Measurements from ENCODE around the gene TTC24.
A peak's percentile ranks its signal among the peaks of the same experiment; 100 is the strongest.
"Not testable (repeated sequence)": the region's sequence is repeated elsewhere in the genome, so short reads cannot be mapped to it uniquely, and the experiment has no call there.

Gene TTC24

GRCh38 chr1:156602557-156602993 lies 23.1 kb downstream of the TTC24 start:
- DNase-seq (ENCODE audit: low read depth in 2 of 3, low spot score in 2 of 3), result no peak

- not testable (repeated sequence) for DNase-seq (ENCODE audit: low read depth in 2 of 3, low spot score in 2 of 3)
These were observed 27.8 kb downstream of the TTC24 start for GRCh38 chr1:156607344-156607743.

GRCh38 chr1:156608036-156608674 lies 28.6 kb downstream of the TTC24 start:
- DNase-seq (ENCODE audit: low read depth in 2 of 3, low spot score in 2 of 3), result no peak

GRCh38 chr1:156608981-156609380 lies 29.5 kb downstream of the TTC24 start:
- no peak for DNase-seq (ENCODE audit: low read depth in 2 of 3, low spot score in 2 of 3)

GRCh38 chr1:156610072-156610471 lies 30.5 kb downstream of the TTC24 start:
- not testable (repeated sequence) for DNase-seq (ENCODE audit: low read depth in 2 of 3, low spot score in 2 of 3)

- no peak for DNase-seq (ENCODE audit: low read depth in 2 of 3, low spot score in 2 of 3)
These were observed 33.1 kb downstream of the TTC24 start for GRCh38 chr1:156612666-156613065.

- DNase-seq (ENCODE audit: low read depth in 2 of 3, low spot score in 2 of 3), result no peak
These were observed 36.4 kb downstream of the TTC24 start for GRCh38 chr1:156615946-156616345.

GRCh38 chr1:156616463-156616862 lies 36.9 kb downstream of the TTC24 start:
- no peak for DNase-seq (ENCODE audit: low read depth in 2 of 3, low spot score in 2 of 3)

GRCh38 chr1:156618853-156619581 lies 39.5 kb downstream of the TTC24 start, which contains the start of gene HAPLN2:
TSS of gene HAPLN2 (plus strand) at chr1:156619415. CDS start at chr1:156623491, 4,076 bp downstream.
- no peak for DNase-seq (ENCODE audit: low read depth in 2 of 3, low spot score in 2 of 3)

- DNase-seq (ENCODE audit: low read depth in 2 of 3, low spot score in 2 of 3), result no peak
These were observed 40.0 kb downstream of the TTC24 start for GRCh38 chr1:156619582-156619955.

- DNase-seq (ENCODE audit: low read depth in 2 of 3, low spot score in 2 of 3), result no peak
These were observed 43.2 kb downstream of the TTC24 start for GRCh38 chr1:156622581-156623297.

- no peak for DNase-seq (ENCODE audit: low read depth in 2 of 3, low spot score in 2 of 3)
These were observed 44.7 kb downstream of the TTC24 start for GRCh38 chr1:156623946-156624813.

- DNase-seq (ENCODE audit: low read depth in 2 of 3, low spot score in 2 of 3), result no peak
These were observed 45.4 kb downstream of the TTC24 start for GRCh38 chr1:156624814-156625435.

- DNase-seq (ENCODE audit: low read depth in 2 of 3, low spot score in 2 of 3), result peak in 2 of 3 experiments; percentile 52 to 68
These were observed 46.0 kb downstream of the TTC24 start for GRCh38 chr1:156625436-156626078.

GRCh38 chr1:156626079-156626438 lies 46.5 kb downstream of the TTC24 start:
- no peak for DNase-seq (ENCODE audit: low read depth in 2 of 3, low spot score in 2 of 3)

- DNase-seq (ENCODE audit: low read depth in 2 of 3, low spot score in 2 of 3), result no peak
These were observed 47.9 kb downstream of the TTC24 start for GRCh38 chr1:156627313-156627880.

GRCh38 chr1:156629823-156630449 lies 50.4 kb downstream of the TTC24 start:
- DNase-seq (ENCODE audit: low read depth in 2 of 3, low spot score in 2 of 3), result no peak

- not testable (repeated sequence) for DNase-seq (ENCODE audit: low read depth in 2 of 3, low spot score in 2 of 3)
These were observed 51.6 kb downstream of the TTC24 start for GRCh38 chr1:156631152-156631551.

GRCh38 chr1:156632355-156632754 lies 52.8 kb downstream of the TTC24 start:
- no peak for DNase-seq (ENCODE audit: low read depth in 2 of 3, low spot score in 2 of 3)

All from activated CD8-positive, alpha-beta memory T cell treated with anti-CD3 and anti-CD28 coated beads for 48 hours (primary cell).